B cell (primary cell): ENCODE measurements around the gene MRPL23. TPM values are rescaled to one million over a fixed set of nuclear protein-coding genes. Genes with fewer than 3 reads are reported as not detected.

ENCODE experiments used
- ATAC-seq: fragments of 200-7000 bp; cut with Tn5 transposase; one replicate; pipeline ENCODE4 v1.10.0; 2021; ENCODE audit warnings: low read depth, mild to moderate bottlenecking, moderate number of reproducible peaks, moderate library complexity
- CTCF ChIA-PET: fragments of 350-600 bp; sonication (Branson Sonifier 250); formaldehyde crosslinking; loops from one replicate; lab custom pipeline; 2021; ENCODE audit warnings: antibody characterized with exemption, inconsistent platforms; lab: Charles Lee
- POLR2A ChIA-PET: fragments of 350-600 bp; sonication (Branson Sonifier 250); formaldehyde crosslinking; loops from one replicate; lab custom pipeline; 2021; ENCODE audit warnings: antibody characterized with exemption; lab: Charles Lee
- DNase-seq: peaks from one replicate; pipeline ENCODE4 v3.0.0; 2013
- H2AFZ ChIP-seq: 2 replicates; pipeline ENCODE4 v1.6.1; 2012; ENCODE audit warnings: mild to moderate bottlenecking, low read depth, low read length; ENCODE audit not compliant: insufficient read depth, poor library complexity, severe bottlenecking
- H3K27ac ChIP-seq, 2 donors: 1 replicate in 1 of 2; 2 replicates in 1 of 2; pipeline ENCODE4 v1.5.1; 2012 to 2013; ENCODE audit warnings: low read length in 2 of 2, mild to moderate bottlenecking in 2 of 2, moderate library complexity in 1 of 2
- H3K27me3 ChIP-seq, 4 experiments: fragments of 200-600 bp in 1 of 4; sonication (generic) in 1 of 4; replicated peaks in 1 of 4; 1 replicate in 2 of 4; 2 replicates in 2 of 4; pipeline versions ENCODE4 v1.6.1 to v1.7.0; 2013 to 2016; ENCODE audit warnings: low read length in 3 of 4, mild to moderate bottlenecking in 2 of 4, mixed read lengths in 1 of 4, moderate library complexity in 1 of 4; ENCODE audit not compliant: insufficient read depth in 4 of 4, control insufficient read depth in 3 of 4; ENCODE audit errors: control extremely low read depth in 1 of 4
- H3K36me3 ChIP-seq, 2 experiments: replicated peaks in 1 of 2; 1 replicate in 1 of 2; 2 replicates in 1 of 2; pipeline versions ENCODE4 v1.6.1 to v1.7.1; 2013; ENCODE audit warnings: low read length in 1 of 2; ENCODE audit not compliant: insufficient read depth in 2 of 2, control insufficient read depth in 1 of 2; ENCODE audit errors: control extremely low read depth in 1 of 2, extremely low read depth in 1 of 2
- H3K4me1 ChIP-seq, 2 donors: fragments of 200-600 bp in 1 of 2; sonication (generic) in 1 of 2; 1 replicate in 1 of 2; 2 replicates in 1 of 2; pipeline versions ENCODE4 v1.5.1 to v1.6.1; 2013 to 2017; ENCODE audit warnings: low read length in 2 of 2; ENCODE audit not compliant: control insufficient read depth in 2 of 2, insufficient read depth in 2 of 2
- H3K4me2 ChIP-seq: replicated peaks from 2 replicates; pipeline ENCODE3; 2012; ENCODE audit warnings: mild to moderate bottlenecking, low read depth, low read length; ENCODE audit not compliant: poor library complexity, severe bottlenecking
- H3K4me3 ChIP-seq, 5 experiments: fragments of 200-600 bp in 1 of 5; sonication (generic) in 1 of 5; 1 replicate in 3 of 5; 2 replicates in 2 of 5; pipeline versions ENCODE4 v1.5.1 to v1.7.0; 2011 to 2016; ENCODE audit warnings: low read length in 4 of 5, mild to moderate bottlenecking in 4 of 5, low read depth in 2 of 5, control low read depth in 1 of 5, moderate library complexity in 1 of 5; ENCODE audit not compliant: insufficient read depth in 1 of 5; ENCODE audit errors: control extremely low read depth in 1 of 5, extremely low read depth in 1 of 5
- H3K79me2 ChIP-seq: fragments of 200-600 bp; sonication (generic); one replicate; pipeline ENCODE4 v1.6.0; 2016; ENCODE audit warnings: low read length; ENCODE audit not compliant: control insufficient read depth, insufficient read depth
- H3K9ac ChIP-seq: fragments of 200-600 bp; sonication (generic); 2 replicates; pipeline ENCODE4 v1.6.1; 2017; ENCODE audit warnings: mild to moderate bottlenecking, low read length, moderate library complexity
- H3K9me3 ChIP-seq, 3 donors: one replicate each; pipeline versions ENCODE4 v1.6.1 to v1.7.1; 2013; ENCODE audit warnings: low read length in 2 of 3; ENCODE audit not compliant: control insufficient read depth in 2 of 3, insufficient read depth in 1 of 3; ENCODE audit errors: control extremely low read depth in 1 of 3
- H4K20me1 ChIP-seq: 2 replicates; pipeline ENCODE4 v1.6.0; 2012; ENCODE audit warnings: mild to moderate bottlenecking, low read length; ENCODE audit not compliant: insufficient read depth, control insufficient read depth, poor library complexity, severe bottlenecking
- H3K27ac Mint-ChIP-seq: one replicate; pipeline ENCODE4 v1.8.0; 2021; ENCODE audit warnings: mixed read lengths
- H3K27me3 Mint-ChIP-seq: one replicate; pipeline ENCODE4 v1.8.0; 2021; ENCODE audit warnings: mixed read lengths
- H3K4me1 Mint-ChIP-seq: one replicate; pipeline ENCODE4 v1.8.0; 2021; ENCODE audit warnings: mixed read lengths
- H3K4me3 Mint-ChIP-seq: one replicate; pipeline ENCODE4 v1.8.0; 2021; ENCODE audit warnings: mixed read lengths
- H3K9me3 Mint-ChIP-seq: one replicate; pipeline ENCODE4 v1.8.0; 2022; ENCODE audit warnings: mixed read lengths; ENCODE audit not compliant: insufficient read depth
- EZH2 ChIP-seq: IDR thresholded peaks from 2 replicates; pipeline ENCODE4 v1.6.1; 2012; ENCODE audit warnings: borderline replicate concordance, low read depth, mild to moderate bottlenecking, moderate library complexity, low read length; ENCODE audit not compliant: insufficient read depth, poor library complexity, severe bottlenecking
- WGBS: methylation state at CpG from one replicate; pipeline ENCODE4 v1.1.5; 2013; ENCODE audit warnings: missing lambda C conversion rate; ENCODE audit not compliant: insufficient coverage; 5-methylcytosine and 5-hydroxymethylcytosine counted together
- intact Hi-C: fragments of 100-400 bp; cut with micrococcal nuclease; formaldehyde crosslinking; loops from one replicate; pipeline ENCODE4 v1.10.0; 2022
- polyA plus RNA-seq: library from polyadenylated mRNA; depleted of rRNA; stranded (reverse); fragments of >200 nt; gene quantifications from 2 replicates; pipeline ENCODE4 v1.2.3, GENCODE V29; 2012
- total RNA-seq, 2 donors: library from RNA; stranded (reverse); fragments of 120-200 nt in 1 of 2; gene quantifications; 1 replicate in 1 of 2; 2 replicates in 1 of 2; pipeline versions ENCODE4 v1.2.3 to v1.2.4, GENCODE V29; 2013 to 2022
- TF ChIP-seq, protein P1 (sequence below): fragments of 200-600 bp; IDR thresholded peaks from one replicate; pipeline ENCODE4 v1.8.0; 2022; ENCODE audit warnings: antibody characterized with exemption, mild to moderate bottlenecking

The MRPL23 gene
- total and polyA plus RNA-seq, 2 donors (not counting 1 experiment from before 2014, with no cell fraction given): 47.8 to 63.2 TPM

DNA sequence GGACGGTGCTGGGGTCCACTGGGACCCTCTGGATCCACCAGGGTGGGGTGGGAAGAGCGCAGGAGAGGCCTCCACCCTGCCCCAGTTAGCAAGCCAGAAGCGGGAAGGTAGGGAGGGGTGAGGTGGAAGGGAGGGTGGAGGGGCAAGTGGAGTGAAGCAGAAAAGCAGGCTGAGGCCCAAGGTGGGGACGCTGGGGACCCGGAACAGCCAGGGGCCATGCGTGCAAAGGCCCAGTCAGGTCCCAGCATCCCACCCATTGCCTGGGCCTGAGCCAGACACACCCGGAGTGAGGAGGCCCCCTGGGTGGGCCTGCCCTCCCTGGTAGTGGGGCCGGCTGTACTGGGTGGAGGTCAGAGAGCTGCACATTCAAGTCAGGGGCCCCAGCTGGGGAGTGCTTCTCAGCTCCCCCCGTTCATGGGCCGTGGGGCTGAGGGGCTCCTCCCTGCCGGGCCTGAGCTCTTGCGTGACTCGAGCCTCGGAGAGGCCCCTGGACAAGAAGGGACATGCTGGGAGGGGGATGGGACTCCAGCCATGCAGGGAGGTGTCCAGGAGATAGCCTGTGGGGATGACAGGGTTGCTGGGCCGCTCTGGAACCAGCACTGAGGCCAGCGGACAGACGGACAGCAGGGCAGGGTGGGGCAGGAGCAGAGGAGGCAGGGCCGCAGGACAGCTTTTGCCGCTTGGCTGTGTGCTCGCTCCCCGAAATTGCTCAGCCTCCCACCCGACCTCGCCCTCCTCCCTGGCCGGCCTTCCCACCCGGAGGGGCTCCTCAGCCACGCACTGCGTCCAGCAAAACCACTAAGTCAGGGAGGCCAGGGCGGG lies 19.9 kb upstream of the MRPL23 start:
- Mint-ChIP-seq H3K9me3 (no peaks in the 10 kb centered on the region), H3K4me3 (no peak overlapping the region), H3K27me3 (peaks cover 28% of the 10 kb centered on the region), H3K4me1 (no peaks in the 10 kb centered on the region), H3K27ac (no peak overlapping the region)
- H3K9me3 ChIP-seq: no peaks in the 10 kb centered on the region
- H3K36me3 ChIP-seq: no peaks in the 10 kb centered on the region
- no peak overlapping the region for H3K9ac ChIP-seq
- ChIA-PET CTCF (no interaction called here), POLR2A (no interaction called here)
- no peak for TF ChIP-seq EZH2
- TF ChIP-seq, protein P1, sequence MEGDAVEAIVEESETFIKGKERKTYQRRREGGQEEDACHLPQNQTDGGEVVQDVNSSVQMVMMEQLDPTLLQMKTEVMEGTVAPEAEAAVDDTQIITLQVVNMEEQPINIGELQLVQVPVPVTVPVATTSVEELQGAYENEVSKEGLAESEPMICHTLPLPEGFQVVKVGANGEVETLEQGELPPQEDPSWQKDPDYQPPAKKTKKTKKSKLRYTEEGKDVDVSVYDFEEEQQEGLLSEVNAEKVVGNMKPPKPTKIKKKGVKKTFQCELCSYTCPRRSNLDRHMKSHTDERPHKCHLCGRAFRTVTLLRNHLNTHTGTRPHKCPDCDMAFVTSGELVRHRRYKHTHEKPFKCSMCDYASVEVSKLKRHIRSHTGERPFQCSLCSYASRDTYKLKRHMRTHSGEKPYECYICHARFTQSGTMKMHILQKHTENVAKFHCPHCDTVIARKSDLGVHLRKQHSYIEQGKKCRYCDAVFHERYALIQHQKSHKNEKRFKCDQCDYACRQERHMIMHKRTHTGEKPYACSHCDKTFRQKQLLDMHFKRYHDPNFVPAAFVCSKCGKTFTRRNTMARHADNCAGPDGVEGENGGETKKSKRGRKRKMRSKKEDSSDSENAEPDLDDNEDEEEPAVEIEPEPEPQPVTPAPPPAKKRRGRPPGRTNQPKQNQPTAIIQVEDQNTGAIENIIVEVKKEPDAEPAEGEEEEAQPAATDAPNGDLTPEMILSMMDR: no peak
- intact Hi-C loops: no loop called here
- H3K4me1 ChIP-seq: no peaks in the 10 kb centered on the region
- ATAC-seq: no peak
- WGBS: 80% methylated on average over 28 of the region's 28 CpGs
- no peak overlapping the region for H3K27ac ChIP-seq
- H3K27me3 ChIP-seq: peaks cover 0 to 22% (median 5%) of the 10 kb centered on the region in 4 experiments
- no peak overlapping the region for H3K4me3 ChIP-seq
- no peak for DNase-seq
- H4K20me1 ChIP-seq: no peaks in the 10 kb centered on the region
- no peak overlapping the region for H2AFZ ChIP-seq
- no peaks in the 10 kb centered on the region for H3K79me2 ChIP-seq
- no peak overlapping the region for H3K4me2 ChIP-seq

DNA sequence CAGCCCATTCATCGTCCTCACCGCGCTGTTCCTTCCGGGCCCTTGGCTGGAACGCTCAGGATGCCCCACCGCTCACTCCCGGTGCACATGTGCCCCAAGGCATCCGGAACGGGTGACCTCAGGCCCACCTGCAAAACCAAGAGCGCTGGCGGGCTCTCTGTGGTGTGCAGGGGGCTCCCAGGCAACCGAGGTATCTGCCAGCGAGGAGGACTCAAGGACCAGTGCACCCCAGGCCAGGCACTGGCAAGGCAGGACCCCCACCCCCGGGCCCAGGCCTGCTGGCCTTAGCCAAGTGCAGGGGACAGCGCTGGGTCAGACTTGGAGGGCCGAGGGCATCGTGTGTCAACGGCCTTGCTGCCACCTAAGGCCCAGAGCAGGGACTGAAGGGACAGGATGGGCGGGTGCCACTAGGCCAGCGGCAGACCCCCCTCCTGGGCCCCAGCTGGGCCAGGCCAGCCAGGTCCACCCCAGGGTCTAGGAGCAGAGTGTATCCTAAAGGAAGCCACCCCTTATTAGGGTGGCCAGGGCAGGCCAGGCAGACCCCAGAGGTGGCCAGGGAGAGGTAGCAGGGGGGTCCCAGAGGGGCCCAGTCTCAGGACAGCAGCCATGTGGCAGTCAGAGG lies 19.2 kb upstream of the MRPL23 start:
- ATAC-seq (no peak), DNase-seq (no peak)
- Histone ChIP-seq H3K9me3 (no peaks in the 10 kb centered on the region), H3K4me2 (no peak overlapping the region), H3K9ac (no peak overlapping the region), H3K27me3 (peaks cover 0 to 27% (median 3%) of the 10 kb centered on the region in 4 experiments), H3K4me1 (no peaks in the 10 kb centered on the region), H3K27ac (no peak overlapping the region), H3K36me3 (no peaks in the 10 kb centered on the region), H4K20me1 (no peaks in the 10 kb centered on the region), H3K4me3 (no peak overlapping the region), H3K79me2 (no peaks in the 10 kb centered on the region), H2AFZ (no peak overlapping the region)
- H3K4me3 Mint-ChIP-seq: no peak overlapping the region
- H3K27me3 Mint-ChIP-seq: peaks cover 28% of the 10 kb centered on the region
- TF ChIP-seq, protein P1: no peak
- no peak for TF ChIP-seq EZH2
- intact Hi-C loops: no loop called here
- H3K27ac Mint-ChIP-seq: no peak overlapping the region
- CTCF ChIA-PET: no interaction called here
- no peaks in the 10 kb centered on the region for H3K4me1 Mint-ChIP-seq
- POLR2A ChIA-PET: no interaction called here
- 79% methylated on average over 20 of the region's 20 CpGs for WGBS
- no peaks in the 10 kb centered on the region for H3K9me3 Mint-ChIP-seq
